ENCODE results near the gene ANGPTL4.
"Not testable (repeated sequence)": the region's sequence is repeated elsewhere in the genome, so short reads cannot be mapped to it uniquely, and the experiment has no call there.

The ANGPTL4 gene

DNA sequence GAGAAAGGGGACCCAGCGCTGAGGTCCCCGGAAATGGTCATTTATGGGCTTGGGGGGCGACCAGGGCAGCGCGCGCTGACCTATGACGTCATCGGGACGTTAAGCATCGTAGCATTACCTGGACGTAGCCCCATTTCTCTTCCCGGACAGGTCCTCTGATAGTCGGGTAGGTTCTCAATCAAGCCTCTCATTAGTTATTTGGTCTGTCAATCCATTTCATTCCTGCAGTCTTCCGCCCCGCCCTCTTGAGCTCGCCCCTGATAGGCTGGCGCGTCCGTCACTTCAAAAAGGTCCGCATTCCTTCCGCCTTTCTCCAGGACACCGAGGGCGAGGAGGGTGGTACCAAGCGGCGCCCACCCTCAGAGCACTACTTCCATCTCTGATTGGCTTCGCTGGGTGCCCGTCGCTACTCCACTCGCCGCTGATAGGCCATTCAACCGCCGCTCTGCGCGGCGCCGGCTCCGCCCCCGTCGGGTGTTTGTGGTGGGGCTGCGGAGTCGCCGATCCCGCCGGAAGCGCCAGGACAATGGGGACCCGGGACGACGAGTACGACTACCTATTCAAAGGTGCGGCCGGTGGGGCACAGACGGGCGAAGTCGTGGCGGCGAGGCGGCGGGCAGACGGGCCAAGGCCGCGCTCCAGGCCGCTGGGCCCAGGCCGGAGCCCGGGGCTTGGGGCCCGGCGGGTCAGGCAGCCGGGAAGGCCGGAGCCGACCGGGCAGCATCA is 26.1 kb downstream of the ANGPTL4 start, which contains the start of gene RAB11B:
RAB11B (plus strand) TSS at position 470 of the 726 bp plus-strand sequence; CDS start at position 527, 57 bp downstream.
- DNase-seq (ENCODE audit: low read depth in 2 of 2) = peak; percentile 94 to 98

- DNase-seq (ENCODE audit: low read depth in 2 of 2) = peak; percentile 74 to 78
Measured at GRCh38 chr19:8390617-8390981, 26.6 kb downstream of the ANGPTL4 start.

DNA sequence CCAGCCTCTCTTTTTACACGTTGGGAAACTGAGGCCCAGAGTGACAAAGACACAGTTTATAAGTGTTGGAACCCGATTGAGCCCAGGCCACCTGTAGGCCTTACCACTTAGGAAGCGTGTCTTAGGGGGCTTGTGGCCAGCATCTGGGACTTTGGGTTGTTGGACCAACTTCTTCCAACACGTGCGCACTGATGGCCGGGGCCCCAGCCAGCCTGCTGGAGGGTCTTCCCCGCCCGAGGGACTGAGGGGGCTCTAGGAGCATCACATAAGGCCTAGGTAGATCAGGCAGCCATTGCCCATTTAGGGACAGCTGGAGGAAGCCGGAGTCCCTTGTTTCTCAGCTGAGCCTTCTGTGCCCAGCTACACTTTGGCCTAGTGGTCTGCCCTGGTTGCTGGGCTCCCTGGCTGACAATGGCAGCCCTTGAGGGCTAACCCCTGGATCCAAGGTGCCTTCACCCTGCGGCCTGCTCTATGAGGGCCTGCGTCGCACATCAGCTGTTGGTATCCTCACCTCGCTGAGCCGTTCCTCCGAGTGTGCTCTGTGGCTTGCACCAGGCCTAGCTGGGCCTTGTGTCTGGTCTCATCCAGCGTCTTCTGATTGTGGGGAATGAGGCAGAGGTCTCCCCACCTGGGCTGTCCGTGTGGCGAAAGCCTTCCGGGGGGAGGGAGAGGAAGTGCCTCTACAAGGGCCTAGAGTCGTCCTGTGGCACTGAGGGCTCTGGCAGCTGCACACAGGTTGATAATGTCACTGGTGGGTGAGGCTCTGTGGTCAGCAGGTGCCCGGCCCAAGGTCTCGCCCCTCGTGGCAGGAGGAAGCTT is 27.5 kb downstream of the ANGPTL4 start:
- no peak for DNase-seq (ENCODE audit: low read depth in 2 of 2)

GRCh38 chr19:8392017-8392591 is 28.1 kb downstream of the ANGPTL4 start:
- DNase-seq (ENCODE audit: low read depth in 2 of 2) = no peak

DNA sequence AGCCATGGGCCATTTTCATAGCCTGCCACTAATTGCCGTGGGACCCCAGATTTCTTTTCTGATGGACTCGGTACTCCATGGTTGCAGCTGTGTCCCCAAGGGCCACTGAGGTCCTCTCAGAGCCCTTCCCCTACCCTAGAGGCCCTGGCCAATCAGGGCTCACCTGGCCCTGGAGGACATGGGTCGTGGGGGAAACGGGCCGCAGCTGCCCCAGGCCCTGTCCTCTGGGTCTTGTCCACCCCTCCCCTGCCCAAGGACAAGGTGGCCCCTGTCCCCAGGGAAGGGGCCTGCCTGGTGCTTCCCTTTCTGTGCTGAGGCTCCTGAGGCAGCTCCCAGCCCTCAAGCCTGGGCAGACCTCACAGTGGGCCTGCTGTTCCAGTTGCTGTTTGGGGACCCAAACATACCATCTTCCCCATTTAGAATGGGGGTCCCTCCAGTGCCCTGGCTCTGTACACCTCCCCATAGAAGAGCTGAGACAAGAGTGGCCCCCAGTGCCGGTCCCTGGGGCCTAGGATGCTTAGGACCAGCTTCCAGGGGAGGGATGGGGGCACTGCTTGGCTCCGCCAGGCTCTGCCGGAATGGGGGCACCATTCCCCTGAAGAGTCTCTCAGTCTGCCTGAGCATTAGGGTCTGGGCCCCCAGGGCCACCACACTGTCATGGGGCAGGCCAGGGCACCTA is 29.4 kb downstream of the ANGPTL4 start:
- DNase-seq (ENCODE audit: low read depth in 2 of 2) = no peak

- no peak for DNase-seq (ENCODE audit: low read depth in 2 of 2)
Measured at GRCh38 chr19:8393871-8394250, 29.9 kb downstream of the ANGPTL4 start.

- no peak for DNase-seq (ENCODE audit: low read depth in 2 of 2)
Measured at GRCh38 chr19:8395621-8396082, 31.7 kb downstream of the ANGPTL4 start.

DNA sequence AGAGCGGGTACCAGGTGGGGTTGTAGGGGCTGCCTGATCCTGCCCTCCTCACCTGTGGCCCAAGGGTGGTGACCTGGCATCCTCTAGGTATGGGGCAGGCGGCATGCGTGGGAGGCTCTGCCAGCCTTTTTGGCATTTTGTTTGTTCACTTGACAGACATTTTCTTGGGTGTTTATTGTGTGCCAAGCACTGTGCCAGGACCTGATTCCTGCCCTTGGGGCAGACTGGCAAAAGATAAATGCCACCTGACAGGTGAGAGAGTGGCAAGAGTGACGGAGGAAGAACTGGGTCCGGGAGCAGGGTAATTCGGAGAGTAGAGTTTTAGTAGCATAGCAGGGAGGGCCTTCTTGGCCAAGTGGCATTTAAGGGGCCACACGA is 32.2 kb downstream of the ANGPTL4 start:
- DNase-seq (ENCODE audit: low read depth in 2 of 2) = no peak

DNA sequence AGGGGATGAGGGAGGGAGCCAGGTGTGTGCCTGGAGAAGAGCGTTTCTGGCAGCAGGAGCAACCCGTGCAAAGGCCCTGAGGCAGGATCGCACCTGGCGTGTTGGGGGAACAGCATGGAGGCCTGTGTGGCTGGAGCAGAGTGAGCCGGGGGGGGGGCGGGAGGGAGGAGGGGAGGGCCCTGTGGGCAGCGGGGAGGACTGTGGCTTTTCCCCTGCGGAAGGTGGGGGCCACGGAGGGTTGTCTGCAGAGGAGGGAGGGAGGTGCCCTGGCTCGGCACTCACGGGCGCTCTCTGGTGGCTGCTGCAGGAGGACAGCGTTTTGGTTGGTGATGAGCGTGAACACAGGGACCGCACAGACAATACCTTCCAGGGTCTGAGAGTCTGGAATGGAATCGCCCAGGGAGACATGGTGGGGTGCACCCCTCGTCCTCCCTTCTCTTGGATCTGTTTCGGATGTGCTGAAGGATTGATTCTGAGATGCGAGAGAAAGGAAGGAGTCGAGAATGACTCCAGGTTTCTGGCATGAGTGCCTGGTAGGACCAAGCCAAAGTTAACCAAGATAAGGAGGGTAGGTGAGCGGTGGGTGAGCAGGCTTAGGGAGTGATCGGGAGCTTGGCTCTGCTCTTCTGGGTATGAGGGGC is 32.7 kb downstream of the ANGPTL4 start:
- DNase-seq (ENCODE audit: low read depth in 2 of 2) = peak; percentile 33 to 39

DNA sequence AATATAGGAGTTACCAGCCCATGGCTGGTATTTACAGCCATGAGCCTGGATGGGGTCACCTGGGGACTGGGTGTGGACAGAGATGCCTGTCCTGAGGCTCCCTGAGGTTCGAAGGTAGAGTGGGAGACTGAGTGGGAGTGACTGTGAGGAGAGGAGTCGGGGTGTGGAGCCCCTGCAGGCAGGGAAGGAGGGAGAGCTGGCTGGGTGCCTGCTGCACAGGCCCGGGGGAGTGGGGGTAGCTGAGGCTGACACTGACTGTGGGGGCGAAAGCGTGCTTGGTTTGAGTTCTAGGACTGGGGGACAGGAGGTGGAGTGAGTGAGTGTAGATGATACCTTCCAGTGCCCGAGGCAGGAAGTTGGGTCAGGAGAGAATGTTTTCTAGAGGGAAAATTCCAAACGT is 33.3 kb downstream of the ANGPTL4 start:
- no peak for DNase-seq (ENCODE audit: low read depth in 2 of 2)

GRCh38 chr19:8397746-8398310 is 33.9 kb downstream of the ANGPTL4 start:
- no peak for DNase-seq (ENCODE audit: low read depth in 2 of 2)

- no peak for DNase-seq (ENCODE audit: low read depth in 2 of 2)
Measured at GRCh38 chr19:8398311-8398771, 34.4 kb downstream of the ANGPTL4 start.

DNA sequence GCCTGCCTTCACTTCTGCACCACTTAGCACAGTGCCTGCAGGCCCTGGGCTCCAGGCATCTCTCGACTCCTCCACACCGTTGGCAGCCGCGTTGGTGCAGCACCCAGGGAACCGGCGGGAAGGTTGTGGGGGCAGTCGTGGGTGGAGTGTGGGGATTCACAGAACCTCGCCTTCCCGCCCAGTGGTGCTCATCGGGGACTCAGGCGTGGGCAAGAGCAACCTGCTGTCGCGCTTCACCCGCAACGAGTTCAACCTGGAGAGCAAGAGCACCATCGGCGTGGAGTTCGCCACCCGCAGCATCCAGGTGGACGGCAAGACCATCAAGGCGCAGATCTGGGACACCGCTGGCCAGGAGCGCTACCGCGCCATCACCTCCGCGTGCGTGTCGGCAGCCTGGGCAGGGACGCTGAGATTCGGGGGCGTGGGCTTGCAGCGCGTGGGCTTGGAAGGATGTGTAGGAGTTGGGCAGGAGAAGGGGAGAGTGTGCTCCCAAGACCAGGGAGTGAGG is 35.8 kb downstream of the ANGPTL4 start:
- no peak for DNase-seq (ENCODE audit: low read depth in 2 of 2)

DNA sequence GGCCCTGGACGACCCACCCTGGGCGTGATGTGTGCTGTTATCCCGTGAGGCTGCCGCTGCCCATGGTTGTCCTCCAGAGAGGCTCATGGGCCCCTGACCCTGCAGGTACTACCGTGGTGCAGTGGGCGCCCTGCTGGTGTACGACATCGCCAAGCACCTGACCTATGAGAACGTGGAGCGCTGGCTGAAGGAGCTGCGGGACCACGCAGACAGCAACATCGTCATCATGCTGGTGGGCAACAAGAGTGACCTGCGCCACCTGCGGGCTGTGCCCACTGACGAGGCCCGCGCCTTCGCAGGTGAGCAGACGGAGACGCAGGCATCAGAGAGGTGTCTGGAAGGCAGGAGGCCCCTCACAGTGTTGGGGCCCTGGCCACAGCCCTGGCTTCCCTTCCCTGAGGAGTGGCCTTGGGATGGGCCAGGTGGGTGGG is 38.0 kb downstream of the ANGPTL4 start:
- DNase-seq (ENCODE audit: low read depth in 2 of 2) = no peak

- no peak for DNase-seq (ENCODE audit: low read depth in 2 of 2)
Measured at GRCh38 chr19:8403098-8403819, 39.3 kb downstream of the ANGPTL4 start.

DNA sequence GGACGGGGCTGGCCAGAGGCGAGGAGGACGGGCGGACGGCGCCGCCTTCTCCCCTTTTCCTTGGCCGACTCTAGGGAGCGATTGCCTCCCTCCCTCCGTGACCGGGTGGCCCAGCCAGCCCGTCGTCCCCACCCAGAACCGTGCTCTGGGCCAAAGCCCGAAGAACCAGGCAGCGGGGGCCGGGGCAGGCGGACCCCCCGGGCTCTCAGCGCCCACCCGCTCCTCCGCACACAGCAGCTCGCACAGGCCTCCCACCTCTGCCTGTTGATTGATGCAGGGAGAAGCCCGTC is 39.8 kb downstream of the ANGPTL4 start:
- no peak for DNase-seq (ENCODE audit: low read depth in 2 of 2)

DNA sequence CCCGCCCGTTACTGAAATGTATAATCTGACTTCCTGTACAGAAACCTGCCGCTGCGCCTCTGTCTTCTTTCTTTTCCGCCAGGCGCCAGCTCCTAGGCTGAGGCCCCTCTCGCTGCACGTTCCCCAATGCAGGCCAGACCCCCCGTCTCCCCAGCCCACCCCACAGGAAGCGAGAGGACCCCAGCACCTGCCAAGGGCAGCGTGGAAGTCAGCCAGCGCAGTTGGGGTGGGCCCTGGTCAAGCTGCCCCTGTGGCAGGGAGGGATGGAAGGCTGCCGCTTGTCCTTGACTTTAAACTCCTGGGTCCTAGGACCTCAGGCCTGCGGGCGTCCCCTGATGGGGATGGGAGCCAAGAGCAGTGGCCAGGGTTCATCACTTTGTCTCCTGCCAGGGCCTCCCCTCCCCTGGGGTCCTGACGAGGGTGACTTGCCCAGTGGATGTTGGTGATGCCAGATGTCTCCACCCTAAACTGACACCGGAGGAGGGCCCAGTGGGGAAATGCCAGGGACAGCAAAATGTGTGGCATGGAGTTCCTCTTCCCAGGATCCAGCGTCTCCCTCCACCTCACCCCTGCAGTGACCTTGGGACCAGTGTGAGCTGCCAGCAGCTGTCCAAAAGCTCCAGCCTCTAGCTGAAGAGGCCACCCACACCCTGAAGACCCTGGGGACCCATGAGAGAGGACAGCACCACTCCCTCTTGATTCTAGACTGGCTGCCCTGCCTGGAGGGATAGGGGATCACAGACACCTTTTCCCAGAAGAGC is 40.6 kb downstream of the ANGPTL4 start:
- no peak for DNase-seq (ENCODE audit: low read depth in 2 of 2)

- not testable (repeated sequence) for DNase-seq (ENCODE audit: low read depth in 2 of 2)
Measured at GRCh38 chr19:8410718-8411117, 46.8 kb downstream of the ANGPTL4 start.

GRCh38 chr19:8412783-8413628 is 49.1 kb downstream of the ANGPTL4 start, which contains the start of gene MARCHF2:
TSS of gene MARCHF2 (plus strand) at chr19:8413305. CDS start at chr19:8421841, 8,536 bp downstream.
- peak; percentile 86 to 96 for DNase-seq (ENCODE audit: low read depth in 2 of 2)
